Measurements from ENCODE around the gene MFSD2A.
A peak's percentile ranks its signal among the peaks of the same experiment; 100 is the strongest.
"Not testable (repeated sequence)": the region's sequence is repeated elsewhere in the genome, so short reads cannot be mapped to it uniquely, and the experiment has no call there.

MFSD2A gene

DNA sequence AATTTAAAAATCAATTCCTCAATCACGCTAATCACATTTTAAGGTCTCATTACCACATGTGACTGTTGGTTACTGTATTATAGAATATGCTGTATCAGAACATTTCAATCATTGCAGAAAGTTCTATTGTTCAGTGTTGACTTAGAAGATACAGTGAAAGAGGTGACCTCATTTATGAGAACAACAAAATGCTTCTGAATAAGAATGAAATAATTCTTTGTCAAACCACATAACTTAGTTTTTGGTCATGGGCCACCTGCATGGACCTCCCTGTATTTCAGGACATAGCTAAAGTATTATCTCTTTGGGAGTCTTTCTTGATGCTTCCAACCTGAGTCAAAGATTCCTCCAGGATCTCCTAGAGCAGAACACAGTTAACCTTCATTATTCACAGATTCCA, 22.3 kb downstream of the MFSD2A start:
- TF ChIP-seq, protein P1, sequence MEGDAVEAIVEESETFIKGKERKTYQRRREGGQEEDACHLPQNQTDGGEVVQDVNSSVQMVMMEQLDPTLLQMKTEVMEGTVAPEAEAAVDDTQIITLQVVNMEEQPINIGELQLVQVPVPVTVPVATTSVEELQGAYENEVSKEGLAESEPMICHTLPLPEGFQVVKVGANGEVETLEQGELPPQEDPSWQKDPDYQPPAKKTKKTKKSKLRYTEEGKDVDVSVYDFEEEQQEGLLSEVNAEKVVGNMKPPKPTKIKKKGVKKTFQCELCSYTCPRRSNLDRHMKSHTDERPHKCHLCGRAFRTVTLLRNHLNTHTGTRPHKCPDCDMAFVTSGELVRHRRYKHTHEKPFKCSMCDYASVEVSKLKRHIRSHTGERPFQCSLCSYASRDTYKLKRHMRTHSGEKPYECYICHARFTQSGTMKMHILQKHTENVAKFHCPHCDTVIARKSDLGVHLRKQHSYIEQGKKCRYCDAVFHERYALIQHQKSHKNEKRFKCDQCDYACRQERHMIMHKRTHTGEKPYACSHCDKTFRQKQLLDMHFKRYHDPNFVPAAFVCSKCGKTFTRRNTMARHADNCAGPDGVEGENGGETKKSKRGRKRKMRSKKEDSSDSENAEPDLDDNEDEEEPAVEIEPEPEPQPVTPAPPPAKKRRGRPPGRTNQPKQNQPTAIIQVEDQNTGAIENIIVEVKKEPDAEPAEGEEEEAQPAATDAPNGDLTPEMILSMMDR (IDR thresholded peaks at IDR 0.05; ENCODE audit: low read depth, low read length) = no peak
- peak; percentile 36 to 65 for DNase-seq (ENCODE audit: low read depth in 2 of 2)
- no peak overlapping the region for H3K4me3 ChIP-seq (replicated peaks in 1 of 2; ENCODE audit: low read depth in 2 of 2, low read length in 2 of 2)

DNA sequence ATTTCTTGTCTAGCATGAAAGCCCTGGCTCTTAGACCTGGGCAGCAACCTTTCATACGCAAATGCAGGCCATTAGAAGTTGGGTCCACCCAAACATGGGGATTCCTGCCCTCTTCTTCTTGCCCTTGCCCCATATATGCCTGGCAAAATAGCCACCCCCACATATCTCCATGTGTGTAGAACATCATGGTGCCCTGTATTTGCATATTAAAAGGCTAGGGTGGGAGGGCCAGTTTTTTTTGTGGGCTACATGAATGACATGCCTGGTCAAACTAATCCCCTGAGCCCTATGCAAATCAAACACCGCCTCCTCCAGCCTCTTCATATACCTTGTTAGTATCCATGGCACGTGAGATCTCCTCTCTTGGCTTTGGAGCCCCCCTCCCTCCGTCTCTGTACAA, 24.7 kb downstream of the MFSD2A start:
- no peak overlapping the region for H3K4me3 ChIP-seq (replicated peaks in 1 of 2; ENCODE audit: low read depth in 2 of 2, low read length in 2 of 2)
- no peak for DNase-seq (ENCODE audit: low read depth in 2 of 2)
- TF ChIP-seq, protein P1 (IDR thresholded peaks at IDR 0.05; ENCODE audit: low read depth, low read length) = no peak

DNA sequence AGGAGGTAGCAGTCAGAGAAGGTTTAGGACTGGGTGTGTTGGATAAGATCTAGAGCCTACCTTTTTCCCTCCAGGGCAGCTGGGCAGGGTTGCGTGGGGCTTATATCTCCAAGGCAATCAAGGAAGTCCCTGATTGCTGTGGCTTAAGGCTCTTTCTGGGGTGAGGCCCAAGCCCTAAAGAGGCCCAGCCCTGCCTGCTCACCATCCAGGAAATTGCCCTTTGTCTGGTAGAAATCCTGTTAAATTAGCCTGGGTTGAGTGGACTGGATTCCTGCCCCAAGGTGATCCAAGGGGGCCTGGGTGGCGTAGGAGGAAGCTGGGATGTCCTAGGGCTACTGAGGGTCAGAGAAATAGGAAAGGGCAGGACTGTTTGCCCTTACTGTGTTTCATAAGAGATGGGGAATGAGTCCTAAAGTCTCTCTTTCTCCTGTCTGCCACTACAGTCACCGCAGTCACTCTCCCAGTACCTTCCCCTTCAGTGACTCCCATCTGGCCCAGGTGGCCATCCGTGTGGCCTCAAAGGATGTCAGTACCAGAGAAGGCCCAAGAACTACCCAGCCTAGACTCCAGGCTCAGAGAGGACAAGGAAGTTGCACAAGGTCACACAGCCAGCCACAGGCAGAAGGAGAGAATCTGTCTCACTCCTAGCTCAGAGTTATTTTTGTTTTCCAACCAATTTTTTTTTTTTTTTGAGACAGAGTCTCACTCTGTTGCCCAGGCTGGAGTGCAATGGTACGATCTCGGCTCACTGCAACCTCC, 25.8 kb downstream of the MFSD2A start:
- no peak overlapping the region for H3K4me3 ChIP-seq (replicated peaks in 1 of 2; ENCODE audit: low read depth in 2 of 2, low read length in 2 of 2)
- no peak for DNase-seq (ENCODE audit: low read depth in 2 of 2)
- TF ChIP-seq, protein P1 (IDR thresholded peaks at IDR 0.05; ENCODE audit: low read depth, low read length) = no peak

DNA sequence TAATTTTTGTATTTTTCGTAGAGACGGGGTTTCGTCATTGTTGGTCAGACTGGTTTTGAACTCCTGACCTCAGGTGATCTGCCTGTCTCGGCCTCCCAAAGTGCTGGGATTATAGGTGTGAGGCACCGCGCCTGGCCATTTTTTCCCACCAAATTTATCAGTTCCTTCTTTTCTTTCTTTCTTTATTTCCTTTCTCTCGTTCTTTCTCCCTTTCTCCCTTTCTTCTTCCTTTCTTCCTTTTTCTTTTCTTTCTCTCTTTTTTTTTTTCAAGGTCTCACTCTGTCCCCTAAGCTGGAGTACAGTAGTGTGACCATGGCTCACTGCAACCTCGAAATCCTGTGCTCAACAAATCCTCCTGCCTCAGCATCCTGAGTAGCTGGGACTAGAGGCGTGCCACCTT, 26.4 kb downstream of the MFSD2A start:
- no peak overlapping the region for H3K4me3 ChIP-seq (replicated peaks in 1 of 2; ENCODE audit: low read depth in 2 of 2, low read length in 2 of 2)
- DNase-seq (ENCODE audit: low read depth in 2 of 2) = no peak
- TF ChIP-seq, protein P1 (IDR thresholded peaks at IDR 0.05; ENCODE audit: low read depth, low read length) = no peak

DNA sequence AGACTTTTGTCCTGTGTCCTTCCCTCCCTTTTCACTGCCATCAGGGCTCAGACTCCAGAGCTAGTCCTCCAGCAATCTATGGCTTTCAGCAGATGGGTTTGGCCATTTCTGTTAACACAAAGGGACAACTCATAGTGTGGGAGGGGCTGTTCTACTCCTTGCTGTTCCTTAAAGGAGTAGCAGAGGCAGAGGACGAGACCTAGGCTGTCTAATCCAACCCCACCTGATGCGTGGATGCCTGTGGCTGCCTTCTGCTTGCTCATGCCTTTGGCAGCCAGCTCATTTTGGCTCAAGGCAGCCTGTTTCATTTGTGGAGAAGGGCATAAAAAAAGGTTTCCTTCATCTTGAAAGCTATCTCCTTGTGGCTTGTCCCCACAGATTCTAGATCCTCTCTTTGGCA, 27.0 kb downstream of the MFSD2A start:
- TF ChIP-seq, protein P1 (IDR thresholded peaks at IDR 0.05; ENCODE audit: low read depth, low read length) = no peak
- DNase-seq (ENCODE audit: low read depth in 2 of 2) = peak; percentile 75 to 90

DNA sequence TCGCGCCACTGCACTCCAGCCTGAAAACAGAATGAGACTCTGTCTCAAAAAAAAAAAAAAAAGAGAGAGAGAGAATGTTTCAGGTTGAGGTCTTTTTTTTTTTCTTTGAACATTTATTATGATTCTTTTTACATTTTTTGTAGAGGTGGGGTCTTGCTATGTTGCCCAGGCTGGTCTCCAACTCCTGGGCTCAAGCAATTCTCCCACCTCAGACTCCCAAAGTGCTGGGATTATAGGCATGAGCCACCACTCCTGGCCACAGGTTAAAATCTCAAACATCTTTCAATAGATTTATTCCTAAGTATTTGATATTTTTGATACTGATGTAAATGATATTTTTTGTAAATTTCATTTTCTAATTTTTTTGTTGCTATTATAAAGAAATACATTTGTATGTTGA, 29.5 kb downstream of the MFSD2A start:
- not testable (repeated sequence) for H3K4me3 ChIP-seq (replicated peaks in 1 of 2; ENCODE audit: low read depth in 2 of 2, low read length in 2 of 2); DNase-seq (ENCODE audit: low read depth in 2 of 2)

More for the DNA sequence above, 27.0 kb downstream of the MFSD2A start:
- no peak overlapping the region for H3K4me3 ChIP-seq (replicated peaks in 1 of 2; ENCODE audit: low read depth in 2 of 2, low read length in 2 of 2)

DNA sequence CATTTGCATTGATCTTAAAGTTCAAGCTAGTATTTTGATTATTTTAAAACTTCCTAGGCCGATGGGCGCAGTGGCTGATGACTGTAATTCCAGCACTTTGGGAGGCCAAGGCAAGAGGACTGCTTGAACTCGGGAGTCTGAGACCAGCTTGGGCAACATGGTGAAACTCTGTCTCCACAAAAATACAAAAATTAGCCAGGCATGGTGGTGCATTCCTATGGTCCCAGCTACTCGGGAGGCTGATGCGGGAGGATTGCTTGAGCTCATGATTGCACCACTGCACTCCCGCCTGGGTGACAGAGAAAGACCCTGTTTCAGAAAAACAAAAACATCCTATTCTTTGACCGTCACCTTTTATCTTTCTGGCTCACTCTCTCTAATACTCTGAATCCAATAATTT, 30.0 kb downstream of the MFSD2A start:
- TF ChIP-seq, protein P1 (IDR thresholded peaks at IDR 0.05; ENCODE audit: low read depth, low read length) = no peak
- DNase-seq (ENCODE audit: low read depth in 2 of 2) = no peak

More for the DNA sequence above, 30.0 kb downstream of the MFSD2A start:
- no peak overlapping the region for H3K4me3 ChIP-seq (replicated peaks in 1 of 2; ENCODE audit: low read depth in 2 of 2, low read length in 2 of 2)
